ENCODE measurements around the gene POMT1. TPM values are rescaled to one million over a fixed set of nuclear protein-coding genes. Genes with fewer than 3 reads are reported as not detected.

The POMT1 gene
- total RNA-seq, 1 donor from 2014 or later, result 46.7 TPM

- peaks cover 33% of the 10 kb centered on the region for H3K36me3 Mint-ChIP-seq (ENCODE audit: low read depth)
- no peak overlapping the region for H3K4me3 Mint-ChIP-seq (ENCODE audit: unreplicated experiment)
- DNase-seq (ENCODE audit: low spot score), result no peak
Observed at GRCh38 chr9:131518553-131518952, 15.8 kb downstream of the POMT1 start.

DNA sequence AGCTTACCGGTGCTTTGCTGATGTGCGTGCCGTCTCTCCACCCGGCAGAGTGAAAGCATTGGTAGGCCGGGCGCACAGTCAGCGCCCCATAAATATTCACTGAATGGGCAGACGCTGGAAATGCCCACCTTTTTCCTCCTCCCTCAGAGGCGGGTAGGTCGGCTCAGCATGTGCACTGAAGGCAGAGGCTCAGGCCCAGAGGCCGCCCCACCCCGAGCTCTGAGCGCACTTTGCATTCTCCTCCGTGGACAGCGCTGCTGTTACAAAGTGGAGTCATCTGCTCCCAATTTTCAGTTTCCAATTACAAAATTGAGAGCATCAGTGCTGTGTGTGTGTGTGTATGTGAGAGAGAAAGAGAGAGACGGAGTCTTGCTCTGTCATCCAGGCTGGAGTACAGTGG is 17.8 kb downstream of the POMT1 start:
- Mint-ChIP-seq H3K36me3 (ENCODE audit: low read depth) (peaks cover 29% of the 10 kb centered on the region), H3K27ac (ENCODE audit: unreplicated experiment) (no peak overlapping the region), H3K4me3 (ENCODE audit: unreplicated experiment) (no peak overlapping the region), H3K4me1 (ENCODE audit: low read depth) (peaks cover 11% of the 10 kb centered on the region), H3K9me3 (ENCODE audit: low read depth) (no peaks in the 10 kb centered on the region), H3K27me3 (ENCODE audit: low read depth) (no peaks in the 10 kb centered on the region)
- TF ChIP-seq, protein P1, sequence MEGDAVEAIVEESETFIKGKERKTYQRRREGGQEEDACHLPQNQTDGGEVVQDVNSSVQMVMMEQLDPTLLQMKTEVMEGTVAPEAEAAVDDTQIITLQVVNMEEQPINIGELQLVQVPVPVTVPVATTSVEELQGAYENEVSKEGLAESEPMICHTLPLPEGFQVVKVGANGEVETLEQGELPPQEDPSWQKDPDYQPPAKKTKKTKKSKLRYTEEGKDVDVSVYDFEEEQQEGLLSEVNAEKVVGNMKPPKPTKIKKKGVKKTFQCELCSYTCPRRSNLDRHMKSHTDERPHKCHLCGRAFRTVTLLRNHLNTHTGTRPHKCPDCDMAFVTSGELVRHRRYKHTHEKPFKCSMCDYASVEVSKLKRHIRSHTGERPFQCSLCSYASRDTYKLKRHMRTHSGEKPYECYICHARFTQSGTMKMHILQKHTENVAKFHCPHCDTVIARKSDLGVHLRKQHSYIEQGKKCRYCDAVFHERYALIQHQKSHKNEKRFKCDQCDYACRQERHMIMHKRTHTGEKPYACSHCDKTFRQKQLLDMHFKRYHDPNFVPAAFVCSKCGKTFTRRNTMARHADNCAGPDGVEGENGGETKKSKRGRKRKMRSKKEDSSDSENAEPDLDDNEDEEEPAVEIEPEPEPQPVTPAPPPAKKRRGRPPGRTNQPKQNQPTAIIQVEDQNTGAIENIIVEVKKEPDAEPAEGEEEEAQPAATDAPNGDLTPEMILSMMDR (IDR thresholded peaks at IDR 0.05), result no peak
- DNase-seq (ENCODE audit: low spot score), result no peak

More at GRCh38 chr9:131518553-131518952, 15.8 kb downstream of the POMT1 start:
- TF ChIP-seq, protein P1 (IDR thresholded peaks at IDR 0.05), result no peak
- Mint-ChIP-seq H3K4me1 (ENCODE audit: low read depth) (no peaks in the 10 kb centered on the region), H3K27ac (ENCODE audit: unreplicated experiment) (no peak overlapping the region), H3K27me3 (ENCODE audit: low read depth) (no peaks in the 10 kb centered on the region), H3K9me3 (ENCODE audit: low read depth) (no peaks in the 10 kb centered on the region)

GRCh38 chr9:131521203-131521602 is 18.5 kb downstream of the POMT1 start:
- TF ChIP-seq, protein P1 (IDR thresholded peaks at IDR 0.05), result no peak
- no peak for DNase-seq (ENCODE audit: low spot score)
- peaks cover 11% of the 10 kb centered on the region for H3K4me1 Mint-ChIP-seq (ENCODE audit: low read depth)
- no peak overlapping the region for H3K27ac Mint-ChIP-seq (ENCODE audit: unreplicated experiment)
- H3K27me3 Mint-ChIP-seq (ENCODE audit: low read depth), result no peaks in the 10 kb centered on the region
- H3K4me3 Mint-ChIP-seq (ENCODE audit: unreplicated experiment), result no peak overlapping the region
- H3K9me3 Mint-ChIP-seq (ENCODE audit: low read depth), result no peaks in the 10 kb centered on the region
- peaks cover 30% of the 10 kb centered on the region for H3K36me3 Mint-ChIP-seq (ENCODE audit: low read depth)

- Mint-ChIP-seq H3K36me3 (ENCODE audit: low read depth) (peaks cover 36% of the 10 kb centered on the region), H3K4me3 (ENCODE audit: unreplicated experiment) (no peak overlapping the region), H3K9me3 (ENCODE audit: low read depth) (no peaks in the 10 kb centered on the region), H3K4me1 (ENCODE audit: low read depth) (peaks cover 11% of the 10 kb centered on the region), H3K27ac (ENCODE audit: unreplicated experiment) (no peak overlapping the region), H3K27me3 (ENCODE audit: low read depth) (no peaks in the 10 kb centered on the region)
- DNase-seq (ENCODE audit: low spot score), result no peak
- TF ChIP-seq, protein P1 (IDR thresholded peaks at IDR 0.05), result no peak
Observed at GRCh38 chr9:131521822-131522221, 19.1 kb downstream of the POMT1 start.

GRCh38 chr9:131522257-131523085 is 19.8 kb downstream of the POMT1 start:
- peak; percentile 90 for DNase-seq (ENCODE audit: low spot score)
- TF ChIP-seq, protein P1 (IDR thresholded peaks at IDR 0.05), result no peak
- Mint-ChIP-seq H3K36me3 (ENCODE audit: low read depth) (peaks cover 36% of the 10 kb centered on the region), H3K27ac (ENCODE audit: unreplicated experiment) (peak overlapping the region; percentile 22), H3K4me3 (ENCODE audit: unreplicated experiment) (no peak overlapping the region), H3K4me1 (ENCODE audit: low read depth) (peaks cover 11% of the 10 kb centered on the region), H3K27me3 (ENCODE audit: low read depth) (no peaks in the 10 kb centered on the region), H3K9me3 (ENCODE audit: low read depth) (no peaks in the 10 kb centered on the region)

All from chondrocyte (in vitro differentiated cells).